ENCODE measurements around the gene WFDC5. TPM values are rescaled to one million over a fixed set of nuclear protein-coding genes. Genes with fewer than 3 reads are reported as not detected.

WFDC5 gene
- total and polyA plus RNA-seq, 2 experiments from 2014 or later = not detected

DNA sequence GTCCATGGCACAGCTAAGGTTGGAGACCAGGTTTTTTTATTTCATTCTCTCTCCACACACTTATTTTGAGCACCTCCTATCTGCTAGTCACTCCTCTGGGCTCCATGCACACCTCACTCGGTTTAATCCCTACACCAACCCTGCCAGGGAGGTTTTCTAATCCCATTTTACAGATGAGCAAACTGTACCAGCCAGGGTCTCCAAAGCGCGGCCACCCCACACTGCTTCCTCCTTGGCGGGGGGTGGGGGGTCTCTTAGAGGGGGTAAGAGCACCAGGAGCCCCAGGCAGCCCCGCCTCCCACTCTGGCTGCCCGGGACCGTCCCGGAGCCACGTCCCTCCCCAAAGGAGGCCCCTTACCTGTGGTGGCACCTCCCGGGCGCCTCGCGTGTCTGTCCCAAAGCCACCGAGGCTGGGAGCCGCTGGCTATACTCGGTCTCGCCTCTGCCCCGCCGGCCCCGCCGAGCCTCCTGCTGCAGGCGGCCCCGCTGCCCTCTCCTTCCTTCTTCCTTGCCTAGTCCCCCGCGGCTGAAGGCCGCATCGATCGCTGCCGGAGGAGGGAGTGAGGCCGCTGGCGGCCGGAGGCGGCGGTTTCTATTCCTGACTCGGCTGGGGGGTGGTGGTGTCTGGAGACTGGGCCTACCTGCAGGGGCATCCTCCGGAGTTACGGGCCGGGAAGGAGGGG is 14.3 kb downstream of the WFDC5 start, which contains the start of gene KCNS1:
Gene KCNS1, minus strand, starts transcription at position 565 of the 683 bp plus-strand sequence. CDS start 1,891 bp downstream, outside the sequence.
- Histone ChIP-seq H3K4me1 (ENCODE audit: low read depth) (no peaks in the 10 kb centered on the region), H3K36me3 (no peaks in the 10 kb centered on the region), H3K27me3 (peaks cover 56% of the 10 kb centered on the region), H3K27ac (no peak within 1 kb of the TSS), H3K4me3 (no peak within 1 kb of the TSS), H3K9me3 (ENCODE audit: low read depth) (no peaks in the 10 kb centered on the region)
- TF ChIP-seq, protein P1, sequence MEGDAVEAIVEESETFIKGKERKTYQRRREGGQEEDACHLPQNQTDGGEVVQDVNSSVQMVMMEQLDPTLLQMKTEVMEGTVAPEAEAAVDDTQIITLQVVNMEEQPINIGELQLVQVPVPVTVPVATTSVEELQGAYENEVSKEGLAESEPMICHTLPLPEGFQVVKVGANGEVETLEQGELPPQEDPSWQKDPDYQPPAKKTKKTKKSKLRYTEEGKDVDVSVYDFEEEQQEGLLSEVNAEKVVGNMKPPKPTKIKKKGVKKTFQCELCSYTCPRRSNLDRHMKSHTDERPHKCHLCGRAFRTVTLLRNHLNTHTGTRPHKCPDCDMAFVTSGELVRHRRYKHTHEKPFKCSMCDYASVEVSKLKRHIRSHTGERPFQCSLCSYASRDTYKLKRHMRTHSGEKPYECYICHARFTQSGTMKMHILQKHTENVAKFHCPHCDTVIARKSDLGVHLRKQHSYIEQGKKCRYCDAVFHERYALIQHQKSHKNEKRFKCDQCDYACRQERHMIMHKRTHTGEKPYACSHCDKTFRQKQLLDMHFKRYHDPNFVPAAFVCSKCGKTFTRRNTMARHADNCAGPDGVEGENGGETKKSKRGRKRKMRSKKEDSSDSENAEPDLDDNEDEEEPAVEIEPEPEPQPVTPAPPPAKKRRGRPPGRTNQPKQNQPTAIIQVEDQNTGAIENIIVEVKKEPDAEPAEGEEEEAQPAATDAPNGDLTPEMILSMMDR (IDR thresholded peaks at IDR 0.05; ENCODE audit: low read depth, low read length) = peak; percentile 6
- DNase-seq (ENCODE audit: low read depth in 1 of 2, low spot score in 1 of 2) = peak; percentile 33 to 49

DNA sequence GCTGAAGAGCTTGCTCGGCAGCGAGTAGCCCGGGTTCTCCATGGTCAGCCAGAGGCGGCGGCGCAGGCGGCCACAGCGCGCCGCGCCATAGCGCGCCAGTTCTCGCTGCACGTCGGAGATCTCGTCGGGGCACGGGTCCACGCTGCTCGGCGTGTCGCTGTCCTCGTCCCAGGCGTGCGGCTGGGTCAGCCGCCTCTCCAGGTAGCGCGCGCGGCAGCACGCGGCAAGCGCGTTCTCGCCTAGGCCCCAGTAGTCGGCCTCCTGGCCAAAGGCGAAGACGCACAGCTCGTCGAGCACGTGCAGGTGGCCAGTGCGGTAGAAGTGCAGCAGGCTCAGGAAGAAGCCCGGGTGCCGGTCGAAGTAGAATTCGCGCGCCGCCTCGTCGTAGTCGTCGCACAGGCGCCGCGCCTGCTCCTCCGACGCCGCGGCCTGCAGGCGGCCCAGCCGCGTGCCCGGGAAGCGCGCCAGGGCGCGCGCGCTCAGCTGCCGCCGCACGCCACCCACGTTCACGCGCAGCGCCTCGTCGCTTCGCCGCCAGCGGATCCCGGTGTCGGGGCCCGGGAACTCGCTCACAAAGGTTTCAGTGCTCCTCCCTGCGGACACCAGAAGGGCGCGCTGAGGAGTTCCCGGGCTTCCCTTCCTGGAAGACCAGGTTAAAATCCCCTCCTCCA is 16.7 kb downstream of the WFDC5 start:
- no peak overlapping the region for H3K4me3 ChIP-seq
- peaks cover 56% of the 10 kb centered on the region for H3K27me3 ChIP-seq
- H3K9me3 ChIP-seq (ENCODE audit: low read depth) = no peaks in the 10 kb centered on the region
- peak; percentile 26 to 70 for DNase-seq (ENCODE audit: low read depth in 1 of 2, low spot score in 1 of 2)
- no peaks in the 10 kb centered on the region for H3K4me1 ChIP-seq (ENCODE audit: low read depth)
- no peak overlapping the region for H3K27ac ChIP-seq
- TF ChIP-seq, protein P1 (IDR thresholded peaks at IDR 0.05; ENCODE audit: low read depth, low read length) = peak; percentile 41
- H3K36me3 ChIP-seq = no peaks in the 10 kb centered on the region

DNA sequence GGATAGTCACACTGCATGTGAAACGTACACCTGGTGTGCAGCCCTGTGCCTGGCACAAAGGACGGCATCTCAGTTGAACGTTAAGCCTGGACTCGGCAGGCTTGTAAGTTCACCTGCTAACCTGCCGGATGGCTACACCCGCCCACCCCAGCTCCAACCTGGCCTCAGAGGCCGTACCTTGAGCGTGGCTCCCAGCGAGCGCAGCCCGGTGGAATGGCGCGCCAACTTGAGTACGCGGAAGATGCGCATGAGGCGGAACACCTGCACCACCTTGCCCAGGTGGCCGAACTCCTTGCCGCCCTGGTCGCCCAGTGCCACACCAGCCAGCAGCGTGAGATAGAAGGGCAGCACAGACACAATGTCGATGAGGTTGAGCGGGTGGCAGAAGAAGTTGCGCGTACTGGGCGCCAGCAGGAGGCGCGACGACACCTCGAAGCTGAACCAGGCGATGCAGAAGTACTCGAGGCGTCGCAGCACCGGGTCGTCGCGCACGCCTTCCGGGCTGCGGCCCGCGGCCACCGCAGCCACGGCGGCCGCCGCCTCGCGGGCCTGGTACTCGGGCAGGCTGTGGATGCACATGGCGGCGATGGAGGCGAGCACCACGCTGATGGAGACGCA is 17.4 kb downstream of the WFDC5 start:
- TF ChIP-seq, protein P1 (IDR thresholded peaks at IDR 0.05; ENCODE audit: low read depth, low read length) = peak; percentile 38
- H3K4me1 ChIP-seq (ENCODE audit: low read depth) = no peaks in the 10 kb centered on the region
- no peak overlapping the region for H3K27ac ChIP-seq
- peak in 1 of 2 donors; percentile 64 for DNase-seq (ENCODE audit: low read depth in 1 of 2, low spot score in 1 of 2)
- H3K9me3 ChIP-seq (ENCODE audit: low read depth) = no peaks in the 10 kb centered on the region
- H3K27me3 ChIP-seq = peaks cover 56% of the 10 kb centered on the region
- H3K36me3 ChIP-seq = no peaks in the 10 kb centered on the region
- H3K4me3 ChIP-seq = no peak overlapping the region

DNA sequence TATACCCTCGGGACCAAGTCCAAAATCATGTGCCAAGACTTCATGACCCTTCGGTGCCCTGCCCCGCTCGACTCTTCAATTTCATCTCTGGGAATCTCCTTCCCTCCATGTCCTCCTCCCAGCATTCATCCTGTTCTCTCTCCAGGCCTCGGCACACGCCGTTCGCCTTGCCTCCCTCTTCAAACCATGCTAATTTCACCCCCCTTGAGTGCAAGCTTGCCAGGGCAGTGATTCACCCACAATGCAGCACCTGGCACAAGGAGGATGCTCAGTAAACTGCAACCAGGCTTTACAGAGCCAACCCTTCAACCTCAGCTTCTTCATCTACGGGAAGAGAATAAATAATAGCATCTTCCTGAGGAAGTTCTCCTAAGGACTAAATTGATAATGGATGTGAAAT is 18.2 kb downstream of the WFDC5 start:
- Histone ChIP-seq H3K9me3 (ENCODE audit: low read depth) (no peaks in the 10 kb centered on the region), H3K4me3 (no peak overlapping the region), H3K36me3 (no peaks in the 10 kb centered on the region), H3K27ac (no peak overlapping the region), H3K27me3 (peaks cover 56% of the 10 kb centered on the region), H3K4me1 (ENCODE audit: low read depth) (no peaks in the 10 kb centered on the region)
- no peak for DNase-seq (ENCODE audit: low read depth in 1 of 2, low spot score in 1 of 2)
- TF ChIP-seq, protein P1 (IDR thresholded peaks at IDR 0.05; ENCODE audit: low read depth, low read length) = no peak

DNA sequence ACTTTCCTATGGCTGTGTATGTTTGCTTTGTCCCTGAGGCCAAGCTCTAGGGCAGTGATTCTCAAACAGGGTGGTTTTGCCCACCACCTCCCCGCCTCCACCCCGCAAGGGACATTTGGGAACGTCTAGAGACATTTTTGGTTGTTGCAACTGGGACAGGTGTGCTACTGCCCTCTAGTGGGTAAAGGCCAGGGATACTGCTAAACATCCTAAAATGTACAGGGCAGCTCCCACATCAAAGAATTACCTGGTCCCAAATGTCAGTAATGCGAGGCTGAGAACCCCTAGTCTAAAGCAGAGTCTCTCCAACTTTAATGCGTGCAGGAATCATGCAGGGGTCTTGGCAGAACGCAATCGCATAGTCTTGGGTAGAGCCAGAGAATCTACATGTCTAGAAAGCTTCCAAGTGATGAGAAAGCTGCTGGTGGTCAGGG is 19.2 kb downstream of the WFDC5 start:
- Histone ChIP-seq H3K4me3 (no peak overlapping the region), H3K9me3 (ENCODE audit: low read depth) (no peaks in the 10 kb centered on the region), H3K27ac (no peak overlapping the region), H3K27me3 (peaks cover 48% of the 10 kb centered on the region), H3K36me3 (no peaks in the 10 kb centered on the region), H3K4me1 (ENCODE audit: low read depth) (no peaks in the 10 kb centered on the region)
- TF ChIP-seq, protein P1 (IDR thresholded peaks at IDR 0.05; ENCODE audit: low read depth, low read length) = peak; percentile 73
- DNase-seq (ENCODE audit: low read depth in 1 of 2, low spot score in 1 of 2) = peak; percentile 72 to 83

All from cardiac muscle cell (in vitro differentiated cells and primary cell).